AML-193 (cell line): Measurements from ENCODE around the gene OR4F3.
"Not testable (repeated sequence)": the region's sequence is repeated elsewhere in the genome, so short reads cannot be mapped to it uniquely, and the experiment has no call there.

ENCODE experiments used
- DNase-seq, 2 experiments: peaks; one replicate each; lab custom pipeline; 2025; lab: John Stamatoyannopoulos, UW

OR4F3 gene

GRCh38 chr5:181366968-181367367 lies at the start of gene OR4F3:
Gene OR4F3 (plus strand): TSS chr5:181367268.
- not testable (repeated sequence) for DNase-seq
